NB4 (cell line): ENCODE data around the gene NOP56.

Source experiments
- CTCF ChIP-seq: IDR thresholded peaks from one replicate; pipeline ENCODE4 v1.5.1; 2012; ENCODE audit warnings: low read depth, low read length
- MAX ChIP-seq: IDR thresholded peaks from 2 replicates; pipeline ENCODE4 v1.6.1; 2011; ENCODE audit warnings: low read depth, low read length
- MYC ChIP-seq: IDR thresholded peaks from 2 replicates; pipeline ENCODE4 v1.6.1; 2011; ENCODE audit warnings: low read depth, low read length

- TF ChIP-seq CTCF (no peak), MAX (no peak), MYC (no peak)
Measured at GRCh38 chr20:2640899-2641298, 11.5 kb upstream of the NOP56 start.
